Neural progenitor cell (in vitro differentiated cells): Measurements from ENCODE around the gene CD300E.

Experiments used
- EZH2 ChIP-seq: fragments of 200-600 bp; sonication (generic); IDR thresholded peaks from 2 replicates; pipeline ENCODE4 v1.6.1; 2017; ENCODE audit warnings: antibody characterized with exemption, mild to moderate bottlenecking, moderate library complexity
- TF ChIP-seq, protein P1 (sequence below): fragments of 200-600 bp; sonication (generic); IDR thresholded peaks from 2 replicates; pipeline ENCODE4 v1.5.1; 2017; ENCODE audit warnings: antibody characterized with exemption, mild to moderate bottlenecking

DNA sequence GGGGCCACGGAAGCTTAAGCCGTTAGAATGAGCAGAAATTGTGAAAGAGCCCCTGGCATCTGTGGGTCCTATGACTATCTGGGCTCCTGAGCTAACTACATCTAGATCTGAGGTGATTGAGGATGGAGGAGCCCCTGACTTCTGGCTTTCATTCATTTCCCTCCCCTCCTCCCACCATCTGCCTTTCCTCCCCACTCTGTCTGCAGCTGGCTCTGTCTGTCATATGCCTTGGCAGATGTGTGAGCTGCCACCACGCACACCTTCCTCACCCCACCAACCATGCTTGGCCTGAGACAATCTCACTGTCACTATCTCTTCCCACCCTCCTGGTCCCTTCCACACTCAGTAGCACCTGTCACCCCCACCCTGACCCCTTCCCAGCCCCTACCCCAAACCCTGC, 5.1 kb downstream of the CD300E start:
- TF ChIP-seq, protein P1, sequence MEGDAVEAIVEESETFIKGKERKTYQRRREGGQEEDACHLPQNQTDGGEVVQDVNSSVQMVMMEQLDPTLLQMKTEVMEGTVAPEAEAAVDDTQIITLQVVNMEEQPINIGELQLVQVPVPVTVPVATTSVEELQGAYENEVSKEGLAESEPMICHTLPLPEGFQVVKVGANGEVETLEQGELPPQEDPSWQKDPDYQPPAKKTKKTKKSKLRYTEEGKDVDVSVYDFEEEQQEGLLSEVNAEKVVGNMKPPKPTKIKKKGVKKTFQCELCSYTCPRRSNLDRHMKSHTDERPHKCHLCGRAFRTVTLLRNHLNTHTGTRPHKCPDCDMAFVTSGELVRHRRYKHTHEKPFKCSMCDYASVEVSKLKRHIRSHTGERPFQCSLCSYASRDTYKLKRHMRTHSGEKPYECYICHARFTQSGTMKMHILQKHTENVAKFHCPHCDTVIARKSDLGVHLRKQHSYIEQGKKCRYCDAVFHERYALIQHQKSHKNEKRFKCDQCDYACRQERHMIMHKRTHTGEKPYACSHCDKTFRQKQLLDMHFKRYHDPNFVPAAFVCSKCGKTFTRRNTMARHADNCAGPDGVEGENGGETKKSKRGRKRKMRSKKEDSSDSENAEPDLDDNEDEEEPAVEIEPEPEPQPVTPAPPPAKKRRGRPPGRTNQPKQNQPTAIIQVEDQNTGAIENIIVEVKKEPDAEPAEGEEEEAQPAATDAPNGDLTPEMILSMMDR, result no peak
- TF ChIP-seq EZH2, result no peak
